ENCODE results near the gene FCHSD2. TPM values are rescaled to one million over a fixed set of nuclear protein-coding genes. Genes with fewer than 3 reads are reported as not detected.

FCHSD2 gene
- total and polyA plus RNA-seq, 10 donors, result 30.2 to 129 (median 69.7) TPM

- no peaks in the 10 kb centered on the region for H3K9me3 ChIP-seq
- whole genome bisulfite sequencing, 5 donors, result 62 to 76% (median 68%) methylated on average over 7 to 9 of the region's 9 CpGs
- peak overlapping the region; percentile 35 to 88 (median 82) for H3K27ac ChIP-seq
- no peaks in the 10 kb centered on the region for H3K27me3 ChIP-seq (replicated peaks in 1 of 7)
- no peak for DNase-seq
- no peak for TF ChIP-seq POLR2A (IDR thresholded peaks at IDR 0.05)
- TF ChIP-seq CTCF (IDR thresholded peaks at IDR 0.05 in 8 of 11, conservative IDR thresholded peaks at IDR 0.05 in 3 of 11), result no peak
- TF ChIP-seq POLR2AphosphoS5 (IDR thresholded peaks at IDR 0.05), result peak in 2 of 3 donors; percentile 8 to 38
- intact Hi-C loops (cut with DNase I; ENCODE audit: low total_unique reads), result loop anchor here (2.0 kb wide), 1 partner anchor 346 kb away; no protein-coding TSS in a partner anchor
- H3K4me3 ChIP-seq, result no peak overlapping the region
- H3K36me3 ChIP-seq, result peaks cover 0 to 95% (median 36%) of the 10 kb centered on the region in 6 donors
- H3K4me1 ChIP-seq, result peaks cover 22 to 95% (median 63%) of the 10 kb centered on the region in 6 donors
Measured at GRCh38 chr11:72832301-72833082, 309.6 kb downstream of the FCHSD2 start.

GRCh38 chr11:72831521-72832300, 310.4 kb downstream of the FCHSD2 start:
- WGBS, 5 donors, result 45 to 62% (median 51%) methylated on average over 13 of the region's 13 CpGs
- DNase-seq, result peak; percentile 91
- Histone ChIP-seq H3K4me1 (peaks cover 25 to 97% (median 69%) of the 10 kb centered on the region in 6 donors), H3K27ac (peak overlapping the region; percentile 29 to 88 (median 82)), H3K36me3 (peaks cover 0 to 96% (median 32%) of the 10 kb centered on the region in 6 donors), H3K4me3 (no peak overlapping the region), H3K9me3 (no peaks in the 10 kb centered on the region), H3K27me3 (replicated peaks in 1 of 7) (no peaks in the 10 kb centered on the region)
- intact Hi-C loops (cut with DNase I; ENCODE audit: low total_unique reads), result loop anchor here (2.0 kb wide), 1 partner anchor 347 kb away; no protein-coding TSS in a partner anchor
- TF ChIP-seq POLR2AphosphoS5 (IDR thresholded peaks at IDR 0.05) (peak; percentile 82 to 86 (median 83)), CTCF (IDR thresholded peaks at IDR 0.05 in 8 of 11, conservative IDR thresholded peaks at IDR 0.05 in 3 of 11) (peak; percentile 86 to 96 (median 92)), POLR2A (IDR thresholded peaks at IDR 0.05) (no peak)

DNA sequence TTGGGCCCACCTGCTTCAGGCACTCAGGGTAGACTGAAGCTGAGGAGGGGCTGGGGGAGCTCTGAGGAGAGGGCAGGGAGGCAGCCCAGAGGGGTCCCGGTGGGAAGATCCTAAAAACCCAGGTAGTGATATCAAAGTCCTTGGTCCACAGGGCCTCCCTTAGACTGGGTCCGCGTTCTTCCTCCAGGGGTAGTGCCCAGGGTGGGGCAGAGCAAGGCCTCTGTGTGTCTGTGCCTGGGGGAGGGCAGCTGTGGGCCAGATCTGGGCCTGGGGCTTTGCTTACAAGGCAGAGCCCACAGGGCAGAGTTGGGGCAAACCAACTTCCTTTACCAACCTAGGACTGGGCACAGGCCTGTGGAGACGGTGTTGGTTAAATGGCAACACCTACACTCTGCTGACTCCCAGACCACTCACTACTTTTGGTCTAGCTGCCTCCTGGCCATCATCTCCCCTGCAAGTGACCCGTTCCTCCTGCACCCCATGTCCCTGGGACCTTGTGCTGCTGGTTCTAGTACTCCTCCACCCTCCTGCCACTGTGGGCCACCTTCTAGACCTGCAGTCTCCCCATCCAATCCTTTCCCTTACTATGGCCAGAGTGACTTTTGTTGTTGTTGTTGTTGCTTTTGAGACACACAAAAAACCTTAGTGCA, 312.1 kb downstream of the FCHSD2 start:
- intact Hi-C loops (cut with DNase I; ENCODE audit: low total_unique reads), result no loop called here
- peaks cover 0 to 96% (median 41%) of the 10 kb centered on the region in 6 donors for H3K36me3 ChIP-seq
- TF ChIP-seq POLR2AphosphoS5 (IDR thresholded peaks at IDR 0.05) (peak; percentile 35 to 70 (median 48)), POLR2A (IDR thresholded peaks at IDR 0.05) (no peak)
- H3K27me3 ChIP-seq (replicated peaks in 1 of 7), result no peaks in the 10 kb centered on the region
- H3K4me1 ChIP-seq, result peaks cover 20 to 97% (median 56%) of the 10 kb centered on the region in 6 donors
- no peaks in the 10 kb centered on the region for H3K9me3 ChIP-seq
- no peak for DNase-seq
- peak overlapping the region in 5 of 8 donors; percentile 26 to 88 (median 84) for H3K27ac ChIP-seq
- no peak overlapping the region for H3K4me3 ChIP-seq
- 90 to 95% (median 93%) methylated on average over 5 of the region's 5 CpGs for WGBS, 5 donors

DNA sequence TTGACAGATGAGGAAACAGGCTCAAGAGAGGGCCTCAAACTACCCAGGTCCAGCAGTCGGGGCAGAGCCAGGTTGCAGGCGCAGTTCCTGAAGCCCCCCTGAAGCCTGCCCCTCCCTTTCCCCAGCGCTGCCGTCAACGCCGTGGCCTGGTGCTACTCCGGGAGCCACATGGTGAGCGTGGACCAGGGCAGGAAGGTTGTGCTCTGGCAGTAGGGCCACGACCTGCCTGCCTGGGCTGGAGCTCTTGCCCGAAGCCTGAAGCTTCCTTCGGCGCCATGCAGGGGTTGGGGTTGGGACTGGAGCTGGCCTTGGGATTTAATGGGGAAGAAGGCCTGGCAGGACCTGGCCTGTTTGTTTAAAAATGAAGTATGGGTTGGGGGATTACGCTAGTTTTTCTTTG, 312.9 kb downstream of the FCHSD2 start:
- Histone ChIP-seq H3K36me3 (peaks cover 0 to 96% (median 47%) of the 10 kb centered on the region in 6 donors), H3K4me3 (no peak overlapping the region), H3K27me3 (replicated peaks in 1 of 7) (no peaks in the 10 kb centered on the region), H3K4me1 (peaks cover 20 to 92% (median 49%) of the 10 kb centered on the region in 6 donors), H3K27ac (peak overlapping the region in 6 of 8 donors; percentile 77 to 88 (median 84)), H3K9me3 (no peaks in the 10 kb centered on the region)
- intact Hi-C loops (cut with DNase I; ENCODE audit: low total_unique reads), result no loop called here
- no peak for TF ChIP-seq POLR2A (IDR thresholded peaks at IDR 0.05)
- TF ChIP-seq POLR2AphosphoS5 (IDR thresholded peaks at IDR 0.05), result peak; percentile 7 to 81 (median 27)
- TF ChIP-seq CTCF (IDR thresholded peaks at IDR 0.05 in 8 of 11, conservative IDR thresholded peaks at IDR 0.05 in 3 of 11), result no peak
- DNase-seq, result no peak
- 89 to 95% (median 91%) methylated on average over 7 to 13 of the region's 13 CpGs for WGBS, 5 donors
